ENCODE results near the gene IL6.
"Not testable (repeated sequence)": the region's sequence is repeated elsewhere in the genome, so short reads cannot be mapped to it uniquely, and the experiment has no call there.

Gene IL6

DNA sequence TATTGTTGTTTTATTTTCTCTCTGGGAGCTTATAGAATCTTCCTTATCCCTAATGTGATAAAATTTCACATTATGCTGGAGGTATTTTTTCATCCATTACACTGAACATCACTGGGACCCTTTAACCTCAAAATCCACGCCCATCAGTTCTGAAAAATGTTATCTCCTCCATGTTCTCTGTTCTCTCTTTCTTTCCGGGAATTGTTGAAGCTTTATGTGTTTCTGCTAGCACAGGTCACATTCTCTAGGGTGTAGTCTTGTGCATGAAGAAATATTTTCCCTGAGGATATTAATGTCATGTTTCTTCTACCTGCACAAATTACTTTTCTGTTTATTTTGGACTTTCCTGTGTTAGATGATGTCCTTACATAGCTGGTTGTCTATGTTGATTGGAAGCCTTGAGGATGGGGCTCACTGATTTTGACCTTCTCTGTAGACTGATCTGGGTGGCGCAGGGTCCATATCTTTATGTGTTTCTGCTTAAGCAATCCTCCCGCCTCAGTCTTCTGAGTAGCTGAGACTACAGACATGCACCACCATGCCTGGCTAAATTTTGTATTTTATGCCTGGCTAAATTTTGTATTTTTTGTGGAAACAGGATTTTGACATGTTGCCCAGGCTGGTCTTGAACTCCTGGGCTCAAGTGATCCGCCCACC lies 31.4 kb upstream of the IL6 start:
- Histone ChIP-seq H3K27me3 (ENCODE audit: control insufficient read depth in 1 of 2, insufficient read depth in 2 of 2, low read length in 2 of 2) (no peaks in the 10 kb centered on the region), H3K9ac (ENCODE audit: low read length) (no peak overlapping the region), H3K36me3 (ENCODE audit: insufficient read depth, low read length) (no peaks in the 10 kb centered on the region), H3K4me1 (ENCODE audit: insufficient read depth, low read length) (no peaks in the 10 kb centered on the region), H3K9me3 (ENCODE audit: low read length) (no peaks in the 10 kb centered on the region), H3K4me3 (ENCODE audit: low read depth in 1 of 2, low read length in 2 of 2) (no peak overlapping the region), H3K27ac (ENCODE audit: low read depth, low read length) (no peak overlapping the region)

- Histone ChIP-seq H3K9ac (ENCODE audit: low read length) (no peak overlapping the region), H3K27ac (ENCODE audit: low read depth, low read length) (no peak overlapping the region), H3K4me3 (ENCODE audit: low read depth in 1 of 2, low read length in 2 of 2) (no peak overlapping the region), H3K27me3 (ENCODE audit: control insufficient read depth in 1 of 2, insufficient read depth in 2 of 2, low read length in 2 of 2) (no peaks in the 10 kb centered on the region), H3K9me3 (ENCODE audit: low read length) (no peaks in the 10 kb centered on the region), H3K4me1 (ENCODE audit: insufficient read depth, low read length) (no peaks in the 10 kb centered on the region), H3K36me3 (ENCODE audit: insufficient read depth, low read length) (no peaks in the 10 kb centered on the region)
Measured at GRCh38 chr7:22696541-22697228, 30.3 kb upstream of the IL6 start.

DNA sequence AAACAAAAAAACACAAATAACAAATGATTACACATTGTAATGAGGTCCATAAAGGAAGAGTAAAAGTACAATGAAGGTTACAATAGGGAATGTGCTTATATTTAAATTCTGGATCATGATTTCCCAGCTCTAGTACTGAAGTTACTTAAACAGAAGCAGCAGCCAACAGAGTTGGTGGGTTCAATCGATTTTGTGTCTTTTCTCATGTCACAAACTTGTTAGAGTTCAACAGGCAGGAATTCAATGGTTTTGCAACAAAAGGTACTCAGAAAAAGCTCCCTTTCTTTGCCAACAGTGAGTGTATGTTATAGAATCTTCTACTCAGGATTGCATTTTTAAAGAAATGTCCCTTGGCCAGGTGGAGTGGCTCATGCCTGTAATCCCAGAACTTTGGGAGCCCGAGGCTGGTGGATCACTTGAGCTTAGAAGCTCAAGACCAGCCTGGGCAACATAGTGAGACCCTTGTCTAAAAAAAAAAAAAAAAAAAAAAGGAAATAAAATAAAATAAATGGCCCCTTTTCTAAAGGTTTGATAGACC lies 29.6 kb upstream of the IL6 start:
- Histone ChIP-seq H3K36me3 (ENCODE audit: insufficient read depth, low read length) (no peaks in the 10 kb centered on the region), H3K9ac (ENCODE audit: low read length) (no peak overlapping the region), H3K27me3 (ENCODE audit: control insufficient read depth in 1 of 2, insufficient read depth in 2 of 2, low read length in 2 of 2) (no peaks in the 10 kb centered on the region), H3K4me1 (ENCODE audit: insufficient read depth, low read length) (no peaks in the 10 kb centered on the region), H3K27ac (ENCODE audit: low read depth, low read length) (no peak overlapping the region), H3K9me3 (ENCODE audit: low read length) (no peaks in the 10 kb centered on the region), H3K4me3 (ENCODE audit: low read depth in 1 of 2, low read length in 2 of 2) (no peak overlapping the region)

DNA sequence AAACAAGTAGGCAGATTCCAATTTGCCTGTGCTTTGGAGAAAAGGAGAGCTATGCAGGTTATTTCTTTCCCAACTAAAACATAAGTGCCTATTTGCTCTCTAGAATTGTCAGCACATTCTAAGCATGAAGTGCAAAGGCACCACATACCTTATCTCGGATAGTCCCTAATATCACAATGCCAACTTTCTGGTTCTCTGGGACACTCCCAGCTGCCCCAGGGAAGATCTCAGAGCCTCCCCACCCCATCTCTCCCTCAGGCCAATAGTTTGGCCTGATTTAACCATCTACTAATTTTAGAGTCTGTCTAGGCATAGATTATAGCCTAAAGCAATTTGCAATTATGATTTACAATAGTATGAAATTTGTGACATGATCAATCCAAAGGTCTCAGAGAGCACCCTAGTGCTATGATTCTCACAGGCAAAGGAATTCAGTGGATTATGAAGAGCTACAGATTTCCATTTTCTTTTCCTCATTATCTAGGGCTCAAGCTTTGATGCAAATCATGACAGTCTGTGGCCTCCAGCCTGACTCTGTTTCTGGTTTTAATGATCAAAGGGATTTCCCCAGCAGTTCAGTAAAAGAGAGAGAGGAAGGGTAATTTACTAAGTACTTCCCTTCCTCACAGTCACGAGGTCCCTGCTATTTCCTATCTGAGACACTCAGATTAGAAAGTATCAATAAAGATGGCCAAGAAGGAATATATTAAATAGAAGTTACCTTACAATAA lies 29.0 kb upstream of the IL6 start:
- no peaks in the 10 kb centered on the region for H3K4me1 ChIP-seq (ENCODE audit: insufficient read depth, low read length)
- H3K36me3 ChIP-seq (ENCODE audit: insufficient read depth, low read length) = no peaks in the 10 kb centered on the region
- no peaks in the 10 kb centered on the region for H3K27me3 ChIP-seq (ENCODE audit: control insufficient read depth in 1 of 2, insufficient read depth in 2 of 2, low read length in 2 of 2)
- H3K9ac ChIP-seq (ENCODE audit: low read length) = no peak overlapping the region
- no peak overlapping the region for H3K4me3 ChIP-seq (ENCODE audit: low read depth in 1 of 2, low read length in 2 of 2)
- no peaks in the 10 kb centered on the region for H3K9me3 ChIP-seq (ENCODE audit: low read length)
- H3K27ac ChIP-seq (ENCODE audit: low read depth, low read length) = no peak overlapping the region

DNA sequence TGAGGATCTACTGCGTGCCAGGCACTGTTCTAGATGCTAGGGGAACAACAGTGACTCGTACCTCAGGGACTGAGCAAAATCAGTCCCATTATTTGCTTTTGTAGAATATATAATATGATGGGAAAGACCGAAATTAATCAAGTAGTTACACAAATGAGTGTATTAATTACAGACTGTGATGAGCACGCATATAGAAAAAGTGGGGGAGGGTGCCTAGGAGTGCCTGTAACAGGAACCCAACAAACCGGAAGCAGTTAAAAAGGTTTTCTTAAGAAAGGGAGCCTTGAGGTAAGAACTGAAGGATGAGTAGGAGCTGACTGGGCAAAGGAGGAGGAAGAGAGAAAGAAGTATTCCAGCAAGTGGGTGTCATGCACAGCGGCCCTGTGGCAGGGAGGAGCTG lies 28.2 kb upstream of the IL6 start:
- H3K4me3 ChIP-seq (ENCODE audit: low read depth in 1 of 2, low read length in 2 of 2) = no peak overlapping the region
- H3K4me1 ChIP-seq (ENCODE audit: insufficient read depth, low read length) = no peaks in the 10 kb centered on the region
- H3K27ac ChIP-seq (ENCODE audit: low read depth, low read length) = no peak overlapping the region
- H3K36me3 ChIP-seq (ENCODE audit: insufficient read depth, low read length) = no peaks in the 10 kb centered on the region
- no peak overlapping the region for H3K9ac ChIP-seq (ENCODE audit: low read length)
- no peaks in the 10 kb centered on the region for H3K27me3 ChIP-seq (ENCODE audit: control insufficient read depth in 1 of 2, insufficient read depth in 2 of 2, low read length in 2 of 2)
- no peaks in the 10 kb centered on the region for H3K9me3 ChIP-seq (ENCODE audit: low read length)

DNA sequence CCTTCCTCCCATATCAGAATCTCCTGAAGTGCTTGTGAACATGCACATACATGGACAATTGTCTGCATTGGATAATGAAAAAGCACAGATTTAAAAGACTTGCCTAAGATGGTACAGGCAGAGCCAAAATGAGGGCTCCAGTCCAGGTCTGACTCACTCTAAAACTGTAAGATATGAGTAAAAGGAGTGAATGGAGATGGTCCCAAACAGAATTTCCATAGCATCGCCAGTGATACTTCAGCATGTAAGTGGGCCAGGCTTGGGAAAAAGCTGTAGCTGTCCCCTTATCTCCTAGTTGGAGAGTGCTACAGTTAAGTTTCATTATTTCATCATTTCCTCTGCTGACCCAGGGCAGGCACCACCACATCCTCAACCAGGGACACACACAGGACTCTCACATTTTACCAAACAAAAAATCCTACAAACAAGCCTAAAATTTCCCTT lies 26.4 kb upstream of the IL6 start:
- Histone ChIP-seq H3K9me3 (ENCODE audit: low read length) (no peaks in the 10 kb centered on the region), H3K27ac (ENCODE audit: low read depth, low read length) (no peak overlapping the region), H3K4me3 (ENCODE audit: low read depth in 1 of 2, low read length in 2 of 2) (no peak overlapping the region), H3K36me3 (ENCODE audit: insufficient read depth, low read length) (no peaks in the 10 kb centered on the region), H3K9ac (ENCODE audit: low read length) (no peak overlapping the region), H3K4me1 (ENCODE audit: insufficient read depth, low read length) (no peaks in the 10 kb centered on the region), H3K27me3 (ENCODE audit: control insufficient read depth in 1 of 2, insufficient read depth in 2 of 2, low read length in 2 of 2) (no peaks in the 10 kb centered on the region)

DNA sequence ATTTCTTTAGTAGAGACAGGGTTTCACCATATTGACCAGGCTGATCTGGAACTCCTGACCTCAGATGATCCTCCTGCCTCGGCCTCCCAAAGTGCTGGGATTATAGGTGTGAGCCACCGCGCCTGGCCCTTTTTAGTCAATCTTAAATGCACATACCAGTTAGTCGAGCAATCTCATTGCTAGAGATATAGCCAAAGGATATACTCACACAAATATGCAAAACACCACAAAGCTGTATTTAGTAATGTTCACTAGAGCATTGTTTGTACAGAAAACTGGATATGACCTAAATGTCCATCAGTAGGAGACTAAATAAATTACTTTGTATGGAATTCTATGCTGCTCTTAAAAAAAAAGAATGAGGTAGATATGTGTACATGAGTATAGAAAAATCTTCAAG lies 24.5 kb upstream of the IL6 start:
- Histone ChIP-seq H3K9ac (ENCODE audit: low read length) (no peak overlapping the region), H3K27ac (ENCODE audit: low read depth, low read length) (no peak overlapping the region), H3K4me3 (ENCODE audit: low read depth in 1 of 2, low read length in 2 of 2) (no peak overlapping the region), H3K27me3 (ENCODE audit: control insufficient read depth in 1 of 2, insufficient read depth in 2 of 2, low read length in 2 of 2) (no peaks in the 10 kb centered on the region), H3K9me3 (ENCODE audit: low read length) (no peaks in the 10 kb centered on the region), H3K36me3 (ENCODE audit: insufficient read depth, low read length) (no peaks in the 10 kb centered on the region), H3K4me1 (ENCODE audit: insufficient read depth, low read length) (no peaks in the 10 kb centered on the region)

- not testable (repeated sequence) for H3K9me3 ChIP-seq (ENCODE audit: low read length); H3K27ac ChIP-seq (ENCODE audit: low read depth, low read length); H3K4me1 ChIP-seq (ENCODE audit: insufficient read depth, low read length); H3K9ac ChIP-seq (ENCODE audit: low read length); H3K36me3 ChIP-seq (ENCODE audit: insufficient read depth, low read length); H3K27me3 ChIP-seq (ENCODE audit: control insufficient read depth in 1 of 2, insufficient read depth in 2 of 2, low read length in 2 of 2); H3K4me3 ChIP-seq (ENCODE audit: low read depth in 1 of 2, low read length in 2 of 2)
Measured at GRCh38 chr7:22703107-22703855, 23.7 kb upstream of the IL6 start.

DNA sequence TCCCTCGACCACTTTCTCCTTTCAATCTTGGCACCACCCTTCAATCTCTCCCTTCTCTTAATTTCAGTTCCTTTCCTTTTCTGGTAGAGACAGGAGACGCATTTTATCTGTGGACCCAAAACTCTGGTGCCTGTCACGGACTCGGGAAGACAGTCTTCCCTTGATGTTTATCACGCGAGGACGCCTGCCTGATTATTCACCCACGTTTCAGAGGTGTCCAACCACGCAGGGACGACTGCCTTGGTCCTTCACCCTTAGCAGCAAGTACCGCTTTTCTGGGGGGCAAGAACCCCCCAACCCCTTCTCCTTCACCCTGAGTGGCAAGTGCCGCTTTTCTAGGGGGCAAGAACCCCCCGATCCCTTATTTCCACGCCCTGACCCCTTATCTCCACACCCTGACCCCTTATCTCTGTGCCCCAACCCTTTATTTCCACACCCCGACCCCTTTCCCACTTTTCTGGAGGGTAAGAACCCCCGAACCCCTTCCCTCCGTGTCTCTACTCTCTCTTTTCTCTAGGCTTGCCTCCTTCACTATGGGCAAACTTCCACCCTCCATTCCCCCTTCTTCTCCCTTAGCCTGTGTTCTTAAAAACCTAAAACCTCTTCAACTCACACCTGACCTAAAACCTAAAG lies 22.9 kb upstream of the IL6 start:
- H3K9me3 ChIP-seq (ENCODE audit: low read length); H3K36me3 ChIP-seq (ENCODE audit: insufficient read depth, low read length); H3K27ac ChIP-seq (ENCODE audit: low read depth, low read length); H3K27me3 ChIP-seq (ENCODE audit: control insufficient read depth in 1 of 2, insufficient read depth in 2 of 2, low read length in 2 of 2); H3K9ac ChIP-seq (ENCODE audit: low read length); H3K4me3 ChIP-seq (ENCODE audit: low read depth in 1 of 2, low read length in 2 of 2); H3K4me1 ChIP-seq (ENCODE audit: insufficient read depth, low read length): not testable (repeated sequence)

DNA sequence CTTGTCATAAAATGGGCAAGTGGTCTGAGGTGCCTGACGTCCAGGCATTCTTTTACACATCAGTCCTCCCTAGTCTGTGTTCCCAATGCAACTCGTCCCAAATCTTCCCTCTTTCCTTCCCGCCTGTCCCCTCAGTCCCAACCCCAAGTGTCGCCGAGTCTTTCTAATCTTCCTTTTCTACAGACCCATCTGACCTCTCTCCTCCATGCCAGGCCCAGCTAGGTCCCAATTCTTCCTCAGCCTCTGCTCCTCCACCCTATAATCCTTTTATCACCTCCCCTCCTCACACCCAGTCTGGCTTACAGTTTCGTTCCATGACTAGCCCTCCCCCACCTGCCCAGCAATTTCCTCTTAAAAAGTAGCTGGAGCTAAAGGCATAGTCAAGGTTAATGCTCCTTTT lies 22.3 kb upstream of the IL6 start:
- not testable (repeated sequence) for H3K4me3 ChIP-seq (ENCODE audit: low read depth in 1 of 2, low read length in 2 of 2); H3K27ac ChIP-seq (ENCODE audit: low read depth, low read length); H3K36me3 ChIP-seq (ENCODE audit: insufficient read depth, low read length); H3K9me3 ChIP-seq (ENCODE audit: low read length); H3K27me3 ChIP-seq (ENCODE audit: control insufficient read depth in 1 of 2, insufficient read depth in 2 of 2, low read length in 2 of 2); H3K4me1 ChIP-seq (ENCODE audit: insufficient read depth, low read length); H3K9ac ChIP-seq (ENCODE audit: low read length)

DNA sequence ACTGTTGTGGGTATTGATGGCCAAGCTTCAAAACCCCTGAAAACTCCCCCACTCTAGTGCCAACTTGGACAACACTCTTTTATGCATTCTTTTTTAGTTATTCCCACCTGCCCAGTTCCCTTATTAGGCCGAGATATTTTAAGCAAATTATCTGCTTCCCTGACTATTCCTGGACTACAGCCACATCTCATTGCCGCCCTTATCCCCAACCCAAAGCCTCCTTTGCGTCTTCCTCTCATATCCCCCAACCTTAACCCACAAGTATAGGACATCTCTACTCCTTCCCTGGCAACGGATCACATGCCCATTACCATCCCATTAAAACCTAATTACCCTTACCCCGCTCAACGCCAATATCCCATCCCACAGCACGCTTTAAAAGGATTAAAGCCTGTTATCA lies 21.1 kb upstream of the IL6 start:
- H3K4me3 ChIP-seq (ENCODE audit: low read depth in 1 of 2, low read length in 2 of 2); H3K9me3 ChIP-seq (ENCODE audit: low read length); H3K9ac ChIP-seq (ENCODE audit: low read length); H3K27me3 ChIP-seq (ENCODE audit: control insufficient read depth in 1 of 2, insufficient read depth in 2 of 2, low read length in 2 of 2); H3K36me3 ChIP-seq (ENCODE audit: insufficient read depth, low read length); H3K4me1 ChIP-seq (ENCODE audit: insufficient read depth, low read length); H3K27ac ChIP-seq (ENCODE audit: low read depth, low read length): not testable (repeated sequence)

Measured in muscle layer of colon (tissue), 2 donors.